Sigmoid colon (tissue), 4 donors: ENCODE results near the gene SLC22A1.

Experiments
- EP300 ChIP-seq, 4 donors: sonication (generic); formaldehyde crosslinking; IDR thresholded peaks; one replicate each; pipeline ENCODE4 v1.6.1; 2017; ENCODE audit warnings: antibody characterized with exemption in 4 of 4
- POLR2A ChIP-seq, 2 donors: fragments of 450-650 bp; IDR thresholded peaks; one replicate each; pipeline ENCODE4 v1.6.1; 2016; ENCODE audit warnings: antibody characterized with exemption in 2 of 2, mild to moderate bottlenecking in 2 of 2, moderate library complexity in 2 of 2
- POLR2AphosphoS5 ChIP-seq, 4 donors: sonication (generic); formaldehyde crosslinking; IDR thresholded peaks; one replicate each; pipeline ENCODE4 v1.6.1; 2017; ENCODE audit warnings: antibody characterized with exemption in 4 of 4
- TF ChIP-seq, protein P1 (sequence below), 4 experiments: fragments of 450-650 bp in 3 of 4; fragments of 200-600 bp in 1 of 4; IDR thresholded peaks; one replicate each; pipeline ENCODE4 v1.5.1; 2016 to 2019; ENCODE audit warnings: antibody characterized with exemption in 4 of 4, mild to moderate bottlenecking in 3 of 4, moderate library complexity in 2 of 4

DNA sequence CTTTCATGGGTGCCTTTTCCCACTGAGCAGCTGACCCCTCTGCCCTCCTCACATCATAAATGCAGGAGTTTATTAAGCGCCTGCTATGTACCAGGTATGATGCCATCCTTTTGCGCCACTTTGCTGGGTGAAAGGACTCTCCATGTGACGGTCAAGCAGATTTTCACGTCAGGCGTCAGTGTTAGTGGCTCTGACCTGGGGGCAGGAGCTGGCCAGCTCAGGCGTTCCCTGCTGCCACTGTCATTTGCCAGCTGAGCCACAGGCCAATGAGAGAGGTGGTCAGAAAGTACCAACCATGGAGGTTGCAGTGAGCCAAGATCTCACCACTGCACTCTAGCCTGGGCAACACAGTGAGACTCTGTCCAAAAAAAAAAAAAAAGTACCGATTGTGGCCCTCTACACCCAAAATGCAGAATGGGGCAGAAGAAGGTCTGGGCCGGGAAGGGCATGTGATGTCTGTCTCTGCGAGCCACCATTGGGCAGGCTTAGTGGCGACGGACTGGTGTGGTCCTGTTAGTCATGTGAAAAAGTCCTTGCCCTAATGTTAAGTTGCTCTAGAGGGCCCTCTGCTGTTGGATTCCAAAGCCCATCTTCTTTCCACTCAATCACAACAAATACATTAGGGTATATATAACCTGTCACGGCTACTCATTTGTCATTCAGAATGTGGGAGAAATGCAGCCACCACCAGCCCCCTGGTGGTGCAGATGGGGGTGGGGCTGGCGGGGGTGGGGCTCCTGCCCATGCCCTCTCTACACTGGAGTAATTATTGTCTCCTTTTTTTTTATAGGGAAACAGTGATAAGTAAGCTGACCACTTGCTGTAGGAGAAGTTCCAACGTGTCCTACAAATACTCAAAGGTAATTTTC is 18.4 kb upstream of the SLC22A1 start:
- TF ChIP-seq, protein P1, sequence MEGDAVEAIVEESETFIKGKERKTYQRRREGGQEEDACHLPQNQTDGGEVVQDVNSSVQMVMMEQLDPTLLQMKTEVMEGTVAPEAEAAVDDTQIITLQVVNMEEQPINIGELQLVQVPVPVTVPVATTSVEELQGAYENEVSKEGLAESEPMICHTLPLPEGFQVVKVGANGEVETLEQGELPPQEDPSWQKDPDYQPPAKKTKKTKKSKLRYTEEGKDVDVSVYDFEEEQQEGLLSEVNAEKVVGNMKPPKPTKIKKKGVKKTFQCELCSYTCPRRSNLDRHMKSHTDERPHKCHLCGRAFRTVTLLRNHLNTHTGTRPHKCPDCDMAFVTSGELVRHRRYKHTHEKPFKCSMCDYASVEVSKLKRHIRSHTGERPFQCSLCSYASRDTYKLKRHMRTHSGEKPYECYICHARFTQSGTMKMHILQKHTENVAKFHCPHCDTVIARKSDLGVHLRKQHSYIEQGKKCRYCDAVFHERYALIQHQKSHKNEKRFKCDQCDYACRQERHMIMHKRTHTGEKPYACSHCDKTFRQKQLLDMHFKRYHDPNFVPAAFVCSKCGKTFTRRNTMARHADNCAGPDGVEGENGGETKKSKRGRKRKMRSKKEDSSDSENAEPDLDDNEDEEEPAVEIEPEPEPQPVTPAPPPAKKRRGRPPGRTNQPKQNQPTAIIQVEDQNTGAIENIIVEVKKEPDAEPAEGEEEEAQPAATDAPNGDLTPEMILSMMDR (IDR thresholded peaks at IDR 0.05), result peak in 1 of 4 experiments; percentile 8
- no peak for TF ChIP-seq POLR2AphosphoS5 (IDR thresholded peaks at IDR 0.05)
- no peak for TF ChIP-seq EP300 (IDR thresholded peaks at IDR 0.05)
- no peak for TF ChIP-seq POLR2A (IDR thresholded peaks at IDR 0.05)
